GM12801 (cell line): ENCODE results near the gene PEMT.

Experiments used
- CTCF ChIP-seq: IDR thresholded peaks from one replicate; pipeline ENCODE4 v1.5.1; 2011; ENCODE audit warnings: control low read depth; ENCODE audit not compliant: insufficient read length; ENCODE audit errors: extremely low read depth

PEMT gene

GRCh38 chr17:17512866-17513265 lies 78.6 kb downstream of the PEMT start:
- no peak for TF ChIP-seq CTCF

GRCh38 chr17:17511881-17512858 lies 79.3 kb downstream of the PEMT start:
- TF ChIP-seq CTCF = no peak

- no peak for TF ChIP-seq CTCF
These were observed 80.2 kb downstream of the PEMT start for GRCh38 chr17:17511293-17511741.

- no peak for TF ChIP-seq CTCF
These were observed 80.8 kb downstream of the PEMT start for GRCh38 chr17:17510456-17511292.

GRCh38 chr17:17509601-17510425 lies 81.7 kb downstream of the PEMT start:
- no peak for TF ChIP-seq CTCF

- TF ChIP-seq CTCF = no peak
These were observed 82.6 kb downstream of the PEMT start for GRCh38 chr17:17508646-17509591.
